ENCODE data around the gene CISH. TPM values are rescaled to one million over a fixed set of nuclear protein-coding genes. Genes with fewer than 3 reads are reported as not detected.

CISH gene
- total RNA-seq, 2 donors from 2014 or later: 10.0 to 41.9 TPM

GRCh38 chr3:50583897-50584296, 27.7 kb downstream of the CISH start:
- intact Hi-C loops (cut with DNase I): loop anchor here in 1 of 2 donors (2.0 kb wide), 1 partner anchor 15 kb away; no protein-coding TSS in a partner anchor
- peak; percentile 68 to 79 for ATAC-seq
- peak; percentile 86 for DNase-seq

- no peak for DNase-seq
- peak; percentile 4 to 56 for ATAC-seq
- intact Hi-C loops (cut with DNase I): no loop called here
Observed at GRCh38 chr3:50582083-50582482, 29.5 kb downstream of the CISH start.

- ATAC-seq: peak in 1 of 2 donors; percentile 39
- intact Hi-C loops (cut with DNase I): no loop called here
- DNase-seq: no peak
Observed at GRCh38 chr3:50581459-50581842, 30.1 kb downstream of the CISH start.

GRCh38 chr3:50580683-50581458, 30.7 kb downstream of the CISH start:
- DNase-seq (no peak), ATAC-seq (no peak)
- intact Hi-C loops (cut with DNase I): no loop called here

- intact Hi-C loops (cut with DNase I): loop anchor here in 1 of 2 donors (10.0 kb wide), 1 partner anchor 807 kb away; the partner anchor contains the start of gene MANF
- no peak for DNase-seq
- ATAC-seq: no peak
Observed at GRCh38 chr3:50577348-50577747, 34.2 kb downstream of the CISH start.

- no peak for DNase-seq
- ATAC-seq: no peak
- intact Hi-C loops (cut with DNase I): loop anchor here in 1 of 2 donors (10.0 kb wide), 1 partner anchor 809 kb away; the partner anchor contains the start of gene MANF
Observed at GRCh38 chr3:50575372-50575771, 36.2 kb downstream of the CISH start.

- intact Hi-C loops (cut with DNase I): loop anchor here in 1 of 2 donors (10.0 kb wide), 1 partner anchor 810 kb away; the partner anchor contains the start of gene MANF
- DNase-seq (no peak), ATAC-seq (no peak)
Observed at GRCh38 chr3:50574444-50574831, 37.1 kb downstream of the CISH start.

- ATAC-seq (no peak), DNase-seq (no peak)
- intact Hi-C loops (cut with DNase I): loop anchor here (2.0 to 10.0 kb wide), 2 partner anchors 41 to 811 kb away; partner anchors contain the start of gene MANF (in 1 of the 2)
Observed at GRCh38 chr3:50573566-50574443, 37.8 kb downstream of the CISH start.

GRCh38 chr3:50572801-50573371, 38.7 kb downstream of the CISH start:
- no peak for DNase-seq
- intact Hi-C loops (cut with DNase I): loop anchor here (1.0 to 10.0 kb wide), 3 partner anchors 40 to 812 kb away; partner anchors contain the start of gene MANF (in 1 of the 2)
- no peak for ATAC-seq

- intact Hi-C loops (cut with DNase I): loop anchor here (1.0 to 10.0 kb wide), 3 partner anchors 41 to 813 kb away; partner anchors contain the start of gene MANF (in 1 of the 2)
- DNase-seq (peak; percentile 79), ATAC-seq (peak; percentile 9 to 13)
Observed at GRCh38 chr3:50572158-50572557, 39.4 kb downstream of the CISH start.

GRCh38 chr3:50571486-50571885, 40.1 kb downstream of the CISH start:
- intact Hi-C loops (cut with DNase I): loop anchor here in 1 of 2 donors (10.0 kb wide), 1 partner anchor 813 kb away; the partner anchor contains the start of gene MANF
- DNase-seq (no peak), ATAC-seq (no peak)

- DNase-seq: no peak
- ATAC-seq: no peak
- intact Hi-C loops (cut with DNase I): loop anchor here in 1 of 2 donors (10.0 kb wide), 1 partner anchor 814 kb away; the partner anchor contains the start of gene MANF
Observed at GRCh38 chr3:50570508-50571279, 40.9 kb downstream of the CISH start.

GRCh38 chr3:50568947-50569749, 42.4 kb downstream of the CISH start, which contains the start of gene HEMK1:
Gene HEMK1, plus strand, starts transcription at chr3:50569522. Its CDS starts 1,583 bp downstream, at chr3:50571105.
- peak; percentile 89 to 90 for ATAC-seq
- peak; percentile 99 for DNase-seq
- intact Hi-C loops (cut with DNase I): no loop called here

GRCh38 chr3:50567386-50568167, 44.0 kb downstream of the CISH start, which contains the start of gene C3orf18:
Gene C3orf18, minus strand, starts transcription at chr3:50567747. Its CDS starts 2,048 bp downstream, at chr3:50565699.
- ATAC-seq (peak; percentile 84 to 85), DNase-seq (peak; percentile 95)
- intact Hi-C loops (cut with DNase I): no loop called here

GRCh38 chr3:50567011-50567385, 44.6 kb downstream of the CISH start:
- no peak for ATAC-seq
- intact Hi-C loops (cut with DNase I): no loop called here
- DNase-seq: no peak

GRCh38 chr3:50564321-50564720, 47.3 kb downstream of the CISH start:
- no peak for DNase-seq
- intact Hi-C loops (cut with DNase I): no loop called here
- ATAC-seq: no peak

GRCh38 chr3:50563867-50564266, 47.7 kb downstream of the CISH start:
- DNase-seq (no peak), ATAC-seq (no peak)
- intact Hi-C loops (cut with DNase I): no loop called here

Data from left cardiac atrium (tissue), 4 donors.